ENCODE data around the gene LAD1.

LAD1 gene

DNA sequence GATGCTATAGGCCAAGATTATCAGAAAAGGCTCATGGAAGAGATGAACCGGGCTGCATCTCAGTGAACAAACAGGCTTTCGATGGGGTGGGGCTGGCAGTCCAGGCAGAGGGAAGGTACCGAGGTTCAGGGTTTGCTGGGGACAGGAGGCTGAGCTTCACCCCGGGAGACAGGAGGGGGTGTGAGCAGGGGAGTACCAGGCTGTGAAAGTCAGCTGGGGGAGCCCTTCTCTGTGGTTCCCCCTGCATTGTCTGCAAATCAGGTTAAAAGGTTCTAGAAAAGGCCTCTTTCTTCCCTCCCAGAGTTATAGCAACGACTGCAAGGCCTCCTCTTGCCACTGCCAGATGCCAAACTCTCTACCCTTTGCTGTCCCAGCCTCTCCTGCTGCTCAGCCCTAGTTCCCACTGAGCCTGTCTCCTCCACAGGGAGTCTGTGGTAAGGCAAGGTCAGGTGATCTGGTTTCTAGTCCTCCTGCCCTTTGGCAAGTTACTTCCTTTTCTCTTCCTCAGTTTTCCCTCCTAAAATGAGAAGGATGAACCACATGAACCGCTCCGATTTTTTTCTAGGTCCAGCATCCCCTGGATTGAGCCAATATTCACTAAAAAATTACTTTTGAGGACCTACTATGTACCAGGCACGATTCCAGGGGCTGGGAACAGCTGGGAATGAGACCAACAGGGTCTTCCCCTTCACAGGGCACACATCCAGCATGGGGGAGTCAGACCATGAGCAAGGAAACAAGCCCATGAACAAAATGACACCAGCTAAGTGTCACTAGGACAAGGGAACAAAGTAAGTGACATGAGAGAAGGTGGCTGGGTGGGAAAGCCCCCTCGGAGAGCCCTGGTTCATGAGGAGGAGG lies 7.2 kb downstream of the LAD1 start:
- DNase-seq (ENCODE audit: low spot score), result no peak

GRCh38 chr1:201391225-201391624 lies 7.9 kb downstream of the LAD1 start:
- DNase-seq (ENCODE audit: low spot score), result no peak

DNA sequence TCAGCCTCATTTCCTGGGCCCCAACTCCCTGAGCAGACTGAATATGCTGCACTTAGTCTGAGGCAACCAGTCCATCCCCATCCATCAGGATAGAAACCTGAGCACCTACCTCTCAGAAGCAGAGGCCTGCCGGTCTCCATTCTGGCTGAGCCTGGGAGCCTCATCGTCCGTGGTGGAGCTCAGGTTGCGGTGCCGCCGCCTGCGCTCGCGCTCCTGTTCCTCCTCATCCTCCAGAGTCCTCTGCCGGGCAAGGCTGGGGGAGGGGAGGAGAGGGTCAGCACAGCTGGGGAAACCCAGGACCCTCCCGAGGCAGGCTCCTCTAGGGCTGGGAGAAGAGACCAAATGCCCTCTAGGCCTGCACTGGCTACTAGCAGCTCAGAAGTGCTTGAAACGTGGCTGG lies 10.1 kb downstream of the LAD1 start:
- DNase-seq (ENCODE audit: low spot score), result no peak

DNA sequence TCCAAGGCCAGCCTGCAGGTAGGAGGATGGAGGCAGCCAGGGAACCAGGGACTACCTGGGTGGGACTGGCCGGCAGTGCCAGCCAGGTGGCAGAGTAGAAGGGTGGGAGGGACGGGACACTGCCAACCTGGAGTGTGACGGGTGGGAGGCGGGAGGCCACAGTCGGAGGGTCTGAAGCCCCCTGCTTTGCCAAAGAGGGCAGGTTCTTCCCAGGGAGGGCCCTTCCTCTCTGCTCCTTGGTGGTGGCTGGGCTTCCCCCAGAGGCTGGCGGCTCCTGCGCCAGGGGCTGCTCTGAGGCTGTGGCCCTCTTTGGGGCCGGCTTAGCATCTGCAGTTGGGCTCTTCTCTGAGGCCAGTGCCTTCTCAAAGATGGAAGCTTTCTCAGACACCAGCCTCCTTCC lies 12.9 kb downstream of the LAD1 start:
- no peak for DNase-seq (ENCODE audit: low spot score)

DNA sequence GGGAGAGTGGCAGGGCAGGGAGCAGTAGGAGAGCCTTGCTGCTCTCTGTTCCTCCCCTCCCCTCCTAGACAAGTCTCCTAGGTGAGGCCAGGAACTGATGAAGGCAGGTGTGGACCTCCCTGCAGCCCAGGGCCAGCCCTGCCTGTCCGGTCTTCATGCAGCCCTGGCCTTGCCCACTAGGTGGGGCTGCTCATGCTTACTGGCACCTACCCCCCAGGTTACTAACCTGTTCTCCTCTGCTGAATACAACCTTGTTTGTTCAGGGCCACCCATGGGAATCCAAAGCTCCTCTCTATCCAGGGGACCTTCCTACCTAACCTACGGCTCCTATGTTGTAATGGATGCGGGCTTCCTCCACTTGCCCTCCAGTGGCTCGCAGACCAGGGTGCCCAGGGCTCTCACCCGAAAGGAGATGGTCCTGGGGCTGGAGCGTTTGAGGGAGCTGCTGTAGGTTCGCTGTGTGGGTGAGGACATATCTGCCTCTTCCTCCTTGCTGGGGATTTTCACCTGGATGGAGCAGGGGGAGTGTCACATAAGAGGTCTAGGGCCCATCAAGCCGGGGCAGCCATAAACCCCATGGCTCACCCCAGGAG lies 13.7 kb downstream of the LAD1 start:
- no peak for DNase-seq (ENCODE audit: low spot score)

GRCh38 chr1:201384406-201384782 lies 14.7 kb downstream of the LAD1 start:
- DNase-seq (ENCODE audit: low spot score), result no peak

- DNase-seq (ENCODE audit: low spot score), result no peak
These were observed 15.3 kb downstream of the LAD1 start for GRCh38 chr1:201383647-201384405.

DNA sequence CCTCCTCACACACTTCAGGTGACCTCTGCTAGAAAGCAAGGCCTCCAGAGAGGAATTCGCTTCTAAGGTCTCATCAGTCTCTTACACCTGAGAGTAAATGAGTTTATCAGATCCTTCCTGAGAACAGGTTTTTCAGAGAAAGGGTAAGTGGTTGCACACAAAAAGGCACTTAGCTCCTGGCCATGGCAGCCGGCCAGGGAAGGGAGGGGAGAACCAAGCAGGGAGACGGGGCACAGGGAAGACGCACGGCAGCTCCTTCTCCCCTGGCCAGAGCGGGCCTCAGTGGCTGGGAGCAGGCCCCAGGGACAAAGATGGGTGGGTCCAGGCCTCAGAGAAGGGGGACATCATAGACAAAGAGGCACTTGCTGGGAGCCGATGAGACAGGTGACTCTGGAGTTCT lies 18.0 kb downstream of the LAD1 start:
- DNase-seq (ENCODE audit: low spot score), result no peak

- no peak for DNase-seq (ENCODE audit: low spot score)
These were observed 19.3 kb downstream of the LAD1 start for GRCh38 chr1:201379733-201380242.

DNA sequence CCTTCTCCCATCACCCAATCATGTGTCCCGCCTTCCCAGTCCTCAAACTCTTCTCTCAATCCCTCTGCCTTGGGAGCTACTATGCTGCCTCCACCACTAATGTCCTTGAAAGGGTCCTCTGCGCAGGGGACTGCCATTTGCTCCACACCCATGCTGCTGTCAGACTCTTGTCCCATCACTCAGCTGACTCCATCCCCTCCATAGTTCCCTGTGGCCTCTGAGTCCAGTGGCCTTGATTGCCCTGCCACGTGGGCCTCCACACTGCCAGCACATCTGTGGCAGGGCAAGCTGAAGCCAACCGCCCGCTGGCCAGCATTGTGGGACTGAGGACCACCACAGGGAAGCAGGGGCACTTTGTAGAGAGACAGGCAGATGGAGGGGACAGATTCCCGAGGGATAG lies 20.3 kb downstream of the LAD1 start:
- DNase-seq (ENCODE audit: low spot score), result no peak

GRCh38 chr1:201377611-201378092 lies 21.5 kb downstream of the LAD1 start, which contains the start of gene TNNT2:
TSS of gene TNNT2 (minus strand) at chr1:201377680. CDS start at chr1:201373254, 4,426 bp downstream.
- peak; percentile 78 for DNase-seq (ENCODE audit: low spot score)

DNA sequence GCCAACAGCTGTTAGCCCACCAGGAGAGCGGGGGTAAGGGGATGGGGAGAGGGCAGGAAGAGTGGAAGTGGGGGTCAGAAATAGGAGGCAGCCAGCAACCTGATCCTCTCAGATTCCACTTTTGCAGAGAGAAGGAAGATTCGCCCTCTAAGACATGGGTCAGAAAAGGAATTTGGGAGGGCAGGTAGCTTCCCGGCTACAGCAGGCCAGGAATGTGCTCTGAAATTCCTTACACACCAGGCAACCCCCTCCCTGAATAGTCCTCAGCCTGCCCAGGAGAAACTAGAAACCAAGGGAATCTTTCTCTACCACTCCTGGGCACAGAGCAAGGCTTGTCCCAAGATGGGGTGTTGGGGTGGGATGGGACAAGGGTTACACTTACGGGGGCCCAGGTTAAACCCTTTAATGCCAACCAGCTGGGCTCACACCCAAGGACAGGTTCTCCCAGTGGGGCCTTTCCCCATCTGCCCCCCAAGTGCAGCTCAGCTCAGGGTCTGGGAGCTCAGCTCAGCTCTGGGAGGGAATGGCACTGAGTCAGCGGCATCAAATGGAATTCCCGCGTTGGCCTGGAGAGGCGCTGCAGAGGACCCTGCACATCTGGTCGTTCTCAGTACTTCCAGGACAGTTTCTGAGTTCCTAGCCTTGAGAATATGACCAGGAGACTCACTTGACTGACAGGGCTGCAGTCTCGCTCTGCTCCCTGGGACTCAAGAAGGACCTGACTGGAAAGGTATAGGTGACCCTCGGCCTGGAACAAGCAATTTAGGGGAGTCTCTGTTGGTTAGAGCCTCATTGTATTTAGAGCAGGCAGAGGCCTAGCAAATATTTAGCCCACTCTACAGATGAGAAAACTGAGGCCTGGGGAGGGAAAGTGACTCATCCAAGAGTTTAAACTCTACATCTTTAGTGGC lies 22.4 kb downstream of the LAD1 start:
- DNase-seq (ENCODE audit: low spot score), result no peak

DNA sequence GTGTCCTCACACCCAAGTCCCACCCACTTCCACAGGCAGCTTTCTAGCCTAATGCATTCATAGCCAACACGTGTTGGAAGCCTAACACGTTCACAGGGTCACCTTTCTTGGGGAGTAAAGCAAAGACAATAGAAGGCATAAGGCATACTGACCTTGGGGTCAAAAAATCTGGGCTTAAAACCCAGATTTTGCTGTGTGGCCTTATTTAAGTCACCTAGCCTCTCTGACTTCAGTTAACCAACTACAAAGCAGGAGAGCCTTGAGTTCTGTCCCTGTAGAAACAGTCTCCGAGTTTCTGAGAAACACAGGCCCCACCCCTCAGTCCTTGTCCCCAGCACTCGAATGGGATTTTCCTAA lies 23.0 kb downstream of the LAD1 start:
- no peak for DNase-seq (ENCODE audit: low spot score)

DNA sequence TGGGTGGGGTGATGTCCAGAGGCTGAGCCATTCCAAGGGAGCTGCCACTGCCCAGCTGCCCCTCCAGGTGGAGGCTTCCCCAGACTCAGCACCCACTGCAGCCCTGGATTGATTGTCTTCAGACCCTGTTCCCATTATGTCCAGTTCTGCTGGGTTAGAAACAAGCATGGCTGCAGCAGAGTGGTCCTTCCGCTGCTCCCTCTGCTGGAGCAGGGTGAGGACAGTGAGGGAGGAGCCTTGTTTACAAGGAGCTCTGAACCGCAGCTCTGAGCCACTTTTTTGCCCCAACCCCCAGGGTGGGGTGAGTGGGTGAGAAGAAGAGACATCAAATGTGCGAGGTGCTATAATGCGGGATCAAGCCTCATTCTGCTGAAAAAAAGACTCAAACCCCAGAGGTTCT lies 24.0 kb downstream of the LAD1 start:
- no peak for DNase-seq (ENCODE audit: low spot score)

DNA sequence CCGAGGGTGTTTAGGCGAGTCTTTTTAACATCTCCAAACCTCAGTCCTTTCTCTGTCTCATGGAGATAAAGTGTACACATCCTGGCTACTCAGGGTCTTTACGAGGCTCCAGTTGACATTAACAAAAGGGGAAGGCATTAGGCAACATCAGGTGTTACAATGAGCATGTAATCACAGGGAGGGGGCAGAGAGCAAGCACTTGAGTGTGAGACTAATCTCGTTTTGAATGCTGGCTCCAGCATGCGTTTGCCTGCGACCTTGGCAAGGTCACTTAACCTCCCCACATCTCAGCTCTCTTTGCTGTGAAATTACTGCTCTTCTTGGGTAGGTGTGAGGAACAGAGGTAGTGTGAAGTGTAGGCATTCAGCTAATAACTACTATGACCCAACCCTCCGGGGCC lies 24.8 kb downstream of the LAD1 start:
- DNase-seq (ENCODE audit: low spot score), result no peak

GRCh38 chr1:201371792-201372191 lies 27.3 kb downstream of the LAD1 start:
- DNase-seq (ENCODE audit: low spot score), result no peak

DNA sequence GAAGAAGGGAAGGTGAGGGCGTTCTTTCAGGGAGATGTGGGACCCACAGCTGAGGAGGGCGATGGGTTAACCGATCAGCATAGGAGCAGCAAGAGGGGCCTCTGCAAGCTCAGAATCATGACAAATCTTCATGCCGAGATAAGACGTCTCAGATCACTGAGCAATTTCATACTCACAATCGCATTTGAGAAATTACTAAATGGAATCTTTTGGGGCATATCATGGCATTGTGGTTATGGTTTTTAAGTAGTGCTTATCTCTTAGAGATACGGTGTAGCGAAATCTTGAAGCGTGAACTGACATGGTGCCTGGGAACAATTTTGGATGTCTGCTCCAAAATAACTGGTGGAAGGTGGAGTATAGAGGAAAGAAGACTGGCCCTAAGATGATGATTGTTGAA lies 27.8 kb downstream of the LAD1 start:
- DNase-seq (ENCODE audit: low spot score), result no peak

DNA sequence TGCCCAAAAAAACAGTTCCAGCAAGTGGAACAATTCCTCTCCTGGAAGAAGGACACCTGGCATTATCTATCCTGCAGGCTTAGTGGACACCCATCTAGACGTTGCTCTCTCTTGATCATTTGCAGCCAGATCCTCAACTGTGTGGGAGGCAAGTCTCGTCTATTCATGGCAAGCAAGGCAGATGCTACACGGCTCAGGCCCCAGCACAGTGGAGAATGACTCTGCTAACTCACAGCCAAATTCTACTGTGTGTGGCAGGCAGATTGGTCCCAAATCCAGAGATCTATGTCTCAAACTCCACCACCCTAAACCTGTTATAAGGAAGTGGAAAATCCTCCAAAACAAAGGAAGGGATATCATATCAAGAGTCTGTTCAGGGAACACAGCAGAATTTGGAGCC lies 28.6 kb downstream of the LAD1 start:
- DNase-seq (ENCODE audit: low spot score), result no peak

DNA sequence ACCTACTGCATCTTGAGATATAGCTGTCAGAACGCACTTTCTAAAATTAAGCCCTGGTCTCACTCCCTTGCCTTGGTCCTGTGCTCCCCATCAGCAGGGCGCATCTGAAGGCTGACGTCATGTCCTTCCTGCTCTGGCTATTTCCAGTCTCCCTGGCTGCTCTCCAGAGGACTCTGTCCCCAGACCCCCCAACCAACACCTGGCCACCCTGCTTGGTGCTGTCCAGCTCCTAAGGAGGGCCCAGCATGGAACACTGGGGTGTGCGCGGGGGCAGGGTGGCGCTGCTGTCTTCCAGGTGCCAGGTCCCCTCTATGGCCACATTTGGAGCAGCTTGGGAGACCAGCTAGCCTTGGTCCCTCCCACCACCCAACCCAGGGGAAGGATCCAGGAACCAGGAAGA lies 29.9 kb downstream of the LAD1 start:
- DNase-seq (ENCODE audit: low spot score), result no peak

GRCh38 chr1:201366696-201367095 lies 32.4 kb downstream of the LAD1 start:
- no peak for DNase-seq (ENCODE audit: low spot score)

GRCh38 chr1:201365251-201365650 lies 33.9 kb downstream of the LAD1 start:
- no peak for DNase-seq (ENCODE audit: low spot score)

DNA sequence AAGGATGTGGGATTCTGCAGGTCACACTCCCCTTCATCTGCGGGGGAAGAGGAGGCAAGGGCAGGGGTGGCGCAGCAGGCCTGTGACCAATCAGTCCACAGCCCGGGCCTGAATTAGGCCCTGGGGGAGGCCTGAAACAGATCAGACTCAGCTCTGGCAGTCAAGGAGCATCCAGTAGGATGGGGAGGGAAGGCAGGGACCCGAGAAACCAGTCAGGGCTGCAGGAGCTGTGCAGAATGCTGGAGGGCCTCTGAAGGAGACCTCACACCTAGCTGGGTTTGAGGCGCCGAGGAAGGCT lies 34.4 kb downstream of the LAD1 start:
- no peak for DNase-seq (ENCODE audit: low spot score)
